K562 (cell line): ENCODE results near the gene SLC2A4. TPM values are rescaled to one million over a fixed set of nuclear protein-coding genes. Genes with fewer than 3 reads are reported as not detected.

Experiments used
- ATAC-seq: fragments of 200-7000 bp; cut with Tn5 transposase; 3 replicates; pipeline ENCODE4 v1.9.1; 2020; ENCODE audit warnings: moderate library complexity
- BruUV-seq: library from RNA; stranded (reverse); fragments of 400-500 nt; replicated peaks from 2 replicates; lab custom pipeline; 2021; lab: Mats Ljungman, UMichigan
- CTCF ChIA-PET: fragments of 300-600 bp; formaldehyde crosslinking; extraction: SDS; loops from one replicate; lab custom pipeline; 2021; ENCODE audit warnings: low intra/inter-chr PET ratio; lab: Yijun Ruan, JAX
- POLR2A ChIA-PET: fragments of 300-600, 350-650 bp; sonication (Branson Sonifier 250); formaldehyde crosslinking; extraction: SDS; loops from one replicate; lab custom pipeline; 2021; ENCODE audit warnings: antibody characterized with exemption, inconsistent platforms; lab: Yijun Ruan, JAX
- DNase-seq, 4 experiments: peaks; one replicate each; pipeline versions ENCODE4 v3.0.0 to v3.0.0-alpha.2; 2011 to 2018; ENCODE audit warnings: low spot score in 3 of 4, mixed read lengths in 3 of 4; ENCODE audit errors: extremely low read depth in 1 of 4
- FAIRE-seq: peaks from 2 replicates; lab custom pipeline; 2011; peaks lifted over from hg19 to GRCh38; lab: Jason Lieb, UNC
- H2AFZ ChIP-seq: 2 replicates; pipeline ENCODE4 v1.6.0; 2011; ENCODE audit warnings: low read depth, low read length, control low read depth, inconsistent platforms
- H3K27ac ChIP-seq: fragments of 200-600 bp; 3 replicates; pipeline ENCODE4 v1.8.0; 2011; ENCODE audit warnings: low read depth, mild to moderate bottlenecking, control low read depth, inconsistent platforms, low read length, moderate library complexity, mixed read lengths; ENCODE audit errors: extremely low read depth
- H3K27me3 ChIP-seq, 2 experiments: fragments of 300-600 bp in 1 of 2; 2 replicates in 1 of 2; 3 replicates in 1 of 2; pipeline versions ENCODE4 v1.6.0 to v1.8.0; 2011; ENCODE audit warnings: inconsistent platforms in 2 of 2, low read length in 2 of 2, mild to moderate bottlenecking in 1 of 2, mixed read lengths in 1 of 2, moderate library complexity in 1 of 2; ENCODE audit not compliant: control insufficient read depth in 2 of 2, insufficient read depth in 2 of 2
- H3K36me3 ChIP-seq: fragments of 300-600 bp; 3 replicates; pipeline ENCODE4 v1.8.0; 2011; ENCODE audit warnings: mild to moderate bottlenecking, low read length, inconsistent platforms; ENCODE audit not compliant: control insufficient read depth, insufficient read depth
- H3K4me1 ChIP-seq, 2 experiments: fragments of 200-600 bp in 1 of 2; replicated peaks in 1 of 2; 2 replicates in 1 of 2; 3 replicates in 1 of 2; pipeline versions ENCODE4 v1.5.1 to v1.8.0; 2011; ENCODE audit warnings: inconsistent platforms in 2 of 2, low read length in 2 of 2, mild to moderate bottlenecking in 1 of 2, mixed read lengths in 1 of 2, moderate library complexity in 1 of 2; ENCODE audit not compliant: control insufficient read depth in 2 of 2, insufficient read depth in 2 of 2
- H3K4me2 ChIP-seq: 2 replicates; pipeline ENCODE4 v1.6.1; 2011; ENCODE audit warnings: low read length, control low read depth, inconsistent platforms, mixed read lengths; ENCODE audit not compliant: insufficient read depth
- H3K4me3 ChIP-seq: fragments of 200-600 bp; sonication (generic), shearing (Covaris generic); 2 replicates; pipeline ENCODE4 v1.5.1; 2016; ENCODE audit warnings: control low read depth, inconsistent platforms
- H3K79me2 ChIP-seq: fragments of 200-600 bp; 3 replicates; pipeline ENCODE4 v1.8.0; 2011; ENCODE audit warnings: low read length, inconsistent platforms; ENCODE audit not compliant: control insufficient read depth, insufficient read depth
- H3K9ac ChIP-seq, 2 experiments: 2 replicates each; pipeline versions ENCODE4 v1.6.0 to v1.6.1; 2011; ENCODE audit warnings: low read depth in 2 of 2, low read length in 2 of 2, control low read depth in 1 of 2, inconsistent platforms in 1 of 2, mild to moderate bottlenecking in 1 of 2, mixed read lengths in 1 of 2; ENCODE audit not compliant: insufficient read depth in 1 of 2
- H3K9me1 ChIP-seq: one replicate; pipeline ENCODE4 v1.6.0; 2011; ENCODE audit warnings: inconsistent platforms, mild to moderate bottlenecking, low read length, moderate library complexity; ENCODE audit not compliant: control insufficient read depth, insufficient read depth
- H3K9me3 ChIP-seq: replicated peaks from 2 replicates; pipeline ENCODE4 v1.5.1; 2011; ENCODE audit warnings: low read depth, low read length, inconsistent platforms; ENCODE audit not compliant: control insufficient read depth, insufficient read depth
- H4K20me1 ChIP-seq: replicated peaks from 2 replicates; pipeline ENCODE4 v1.6.1; 2011; ENCODE audit warnings: low read length, inconsistent platforms, mixed read lengths; ENCODE audit not compliant: control insufficient read depth, insufficient read depth
- E2F5 ChIP-seq: sonication (generic); formaldehyde crosslinking; IDR thresholded peaks from 2 replicates; pipeline ENCODE4 v1.8.0; 2022; ENCODE audit warnings: mild to moderate bottlenecking, missing genetic modification reagents
- KDM1A ChIP-seq, 2 experiments: fragments of 450-650 bp; IDR thresholded peaks; 2 replicates each; pipeline ENCODE4 v1.6.1; 2016; ENCODE audit warnings: mild to moderate bottlenecking in 2 of 2
- MAFF ChIP-seq: IDR thresholded peaks from 2 replicates; pipeline ENCODE4 v1.6.1; 2012; ENCODE audit warnings: low read length, improper control_type of control experiment
- MEF2D ChIP-seq: conservative IDR thresholded peaks from 2 replicates; pipeline ENCODE4 v1.6.1; 2016; ENCODE audit warnings: low read depth, missing genetic modification characterization, missing compliant biosample characterization
- MTF1 ChIP-seq: fragments of 250-450 bp; sonication (Bioruptor Pico); IDR thresholded peaks from 2 replicates; pipeline ENCODE4 v1.9.0; 2021; ENCODE audit warnings: moderate library complexity, mild to moderate bottlenecking, inconsistent platforms, borderline replicate concordance
- NCOR1 ChIP-seq: fragments of 450-650 bp; IDR thresholded peaks from 2 replicates; pipeline ENCODE4 v1.6.1; 2016; ENCODE audit warnings: mild to moderate bottlenecking, moderate library complexity
- PBX2 ChIP-seq, 2 experiments: IDR thresholded peaks in 1 of 2; conservative IDR thresholded peaks in 1 of 2; 2 replicates each; pipeline ENCODE4 v1.6.1; 2016; ENCODE audit warnings: low read depth in 2 of 2, mild to moderate bottlenecking in 1 of 2, missing compliant biosample characterization in 1 of 2, missing genetic modification characterization in 1 of 2, moderate library complexity in 1 of 2
- RBM17 ChIP-seq: fragments of 200-400 bp; formaldehyde crosslinking; IDR thresholded peaks from 2 replicates; pipeline ENCODE4 v1.6.1; 2017; ENCODE audit warnings: low read depth, mild to moderate bottlenecking, low read length, borderline replicate concordance
- SMAD1 ChIP-seq: fragments of 150-350 bp; IDR thresholded peaks from 2 replicates; pipeline ENCODE4 v1.6.1; 2014; ENCODE audit warnings: low read length, low read depth; ENCODE audit not compliant: partially characterized antibody
- SMAD2 ChIP-seq: fragments of 150-350 bp; IDR thresholded peaks from 2 replicates; pipeline ENCODE4 v1.6.1; 2014; ENCODE audit warnings: low read depth, mild to moderate bottlenecking, low read length
- SNRNP70 ChIP-seq: fragments of 200-400 bp; formaldehyde crosslinking; optimal IDR thresholded peaks from 2 replicates; pipeline ENCODE3; 2017; ENCODE audit warnings: low read depth, low read length
- SRSF9 ChIP-seq: fragments of 200-400 bp; formaldehyde crosslinking; IDR thresholded peaks from 2 replicates; pipeline ENCODE4 v1.6.1; 2017; ENCODE audit warnings: low read depth, low read length, borderline replicate concordance
- ZFP36 ChIP-seq: fragments of 150-350 bp; IDR thresholded peaks from 2 replicates; pipeline ENCODE4 v1.6.1; 2018; ENCODE audit warnings: low read length, low read depth; ENCODE audit not compliant: partially characterized antibody
- ZKSCAN8 ChIP-seq: fragments of 200-800 bp; sonication (Bioruptor generic); IDR thresholded peaks from 2 replicates; pipeline ENCODE4 v1.6.1; 2016; ENCODE audit warnings: missing genetic modification characterization, missing compliant biosample characterization
- ZNF133 ChIP-seq: fragments of 250-450 bp; sonication (Bioruptor Pico); IDR thresholded peaks from 2 replicates; pipeline ENCODE4 v1.4.0; 2020; ENCODE audit warnings: mild to moderate bottlenecking
- WGBS: fragments of 100-300 bp; shearing (Covaris generic); methylation state at CpG from one replicate; pipeline ENCODE4 v1.1.6; 2016; ENCODE audit warnings: low coverage, mixed read lengths; ENCODE audit not compliant: insufficient coverage; ENCODE audit errors: missing lambda C conversion rate; 5-methylcytosine and 5-hydroxymethylcytosine counted together
- in situ Hi-C: fragments of 300-500 bp; cut with MboI; formaldehyde crosslinking; loops from 4 replicates; pipeline ENCODE4 v1.15.0; 2018; ENCODE audit warnings: inconsistent platforms, mixed read lengths
- intact Hi-C: fragments of 100-400 bp; cut with micrococcal nuclease; formaldehyde crosslinking; loops from 2 replicates; pipeline ENCODE4 v1.14.2; 2022
- polyA plus RNA-seq, 8 experiments: library from polyadenylated mRNA; depleted of rRNA in 4 of 8; stranded (reverse) in 5 of 8; unstranded in 3 of 8; fragments of >200 nt; fragmentation: Nextera tagmentation in 2 of 8; fragmentation: Illumina TruSeq in 1 of 8; extraction: Ambion mirVana in 2 of 8; extraction: Trizol in 1 of 8; gene quantifications; 2 replicates each; pipeline versions ENCODE4 v1.2.1 to v1.2.3, GENCODE V29; 2011 to 2014; ENCODE audit warnings: inconsistent platforms in 1 of 8, missing spikeins in 1 of 8
- total RNA-seq, 7 experiments: library from RNA; depleted of rRNA in 6 of 7; stranded (reverse); fragments of >200 nt in 6 of 7; fragmentation: Illumina TruSeq in 2 of 7; extraction: Trizol in 2 of 7; gene quantifications; 2 replicates each; pipeline versions ENCODE4 v1.2.1 to v1.2.3, GENCODE V29; 2011 to 2021; ENCODE audit warnings: low replicate concordance in 1 of 7

Gene SLC2A4
- total and polyA plus RNA-seq, 9 of the 15 experiments (the other 6 are each of a cell fraction or from before 2014, with no cell fraction given), result 0.74 to 3.5 (median 1.6) TPM

GRCh38 chr17:7256766-7257456 lies 24.6 kb upstream of the SLC2A4 start (continued):
- no peak for TF ChIP-seq E2F5 (CRISPR knock-in tag)

- in situ Hi-C loops (no loop called here), intact Hi-C loops (no loop called here)
- ChIA-PET CTCF (no interaction called here), POLR2A (interaction anchor here (1.3 to 1.6 kb wide), 2 partner anchors 8 to 17 kb away, joined by 4 to 10 read pairs; partner anchors contain the start of genes CTDNEP1 and GABARAP)
- H3K4me3 ChIP-seq, result no peak overlapping the region
- H3K9me1 ChIP-seq, result no peaks in the 10 kb centered on the region
- peaks cover 3 to 33% of the 10 kb centered on the region in 2 experiments; a peak in 4 of 5 replicates for H3K4me1 ChIP-seq
- peaks cover 58% of the 10 kb centered on the region; the same call in 2 of the 3 replicates for H3K36me3 ChIP-seq
- no peak for ATAC-seq
- no peaks in the 10 kb centered on the region for H3K27me3 ChIP-seq
- no peak for FAIRE-seq
- peaks cover 3% of the 10 kb centered on the region; the same call in 1 of the 3 replicates for H3K79me2 ChIP-seq
- no peak overlapping the region for H3K4me2 ChIP-seq
- H4K20me1 ChIP-seq, result no peaks in the 10 kb centered on the region
- BruUV-seq, result no TSS peak
- no peak overlapping the region for H3K9ac ChIP-seq
- H3K9me3 ChIP-seq, result no peaks in the 10 kb centered on the region
- WGBS, result 94% methylated on average over 5 of the region's 7 CpGs
- DNase-seq, result no peak
- H2AFZ ChIP-seq, result no peak overlapping the region
- H3K27ac ChIP-seq, result no peak overlapping the region
- no peak for TF ChIP-seq SRSF9
- TF ChIP-seq ZNF133 (CRISPR knock-in tag), result no peak
- TF ChIP-seq ZKSCAN8, result no peak
- TF ChIP-seq ZFP36, result no peak
- no peak for TF ChIP-seq SMAD1
- no peak for TF ChIP-seq MEF2D (tag)
- TF ChIP-seq MAFF, result no peak
- no peak for TF ChIP-seq MTF1 (CRISPR knock-in tag)
- no peak for TF ChIP-seq PBX2 (CRISPR knock-in tag; IDR thresholded peaks at IDR 0.05; ENCODE audit: low read depth)
- no peak for TF ChIP-seq PBX2 (tag; conservative IDR thresholded peaks at IDR 0.05; ENCODE audit: low read depth)
- TF ChIP-seq KDM1A (IDR thresholded peaks at IDR 0.05), result no peak
- no peak for TF ChIP-seq SMAD2
- no peak for TF ChIP-seq RBM17
- TF ChIP-seq SNRNP70, result no peak
- no peak for TF ChIP-seq NCOR1
Observed at GRCh38 chr17:7258731-7259554, 22.6 kb upstream of the SLC2A4 start.
